Measurements from ENCODE around the gene PCDH1. TPM values are rescaled to one million over a fixed set of nuclear protein-coding genes. Genes with fewer than 3 reads are reported as not detected.
A peak's percentile ranks its signal among the peaks of the same experiment; 100 is the strongest.

PCDH1 gene
- total RNA-seq, 1 donor from 2014 or later: not detected

DNA sequence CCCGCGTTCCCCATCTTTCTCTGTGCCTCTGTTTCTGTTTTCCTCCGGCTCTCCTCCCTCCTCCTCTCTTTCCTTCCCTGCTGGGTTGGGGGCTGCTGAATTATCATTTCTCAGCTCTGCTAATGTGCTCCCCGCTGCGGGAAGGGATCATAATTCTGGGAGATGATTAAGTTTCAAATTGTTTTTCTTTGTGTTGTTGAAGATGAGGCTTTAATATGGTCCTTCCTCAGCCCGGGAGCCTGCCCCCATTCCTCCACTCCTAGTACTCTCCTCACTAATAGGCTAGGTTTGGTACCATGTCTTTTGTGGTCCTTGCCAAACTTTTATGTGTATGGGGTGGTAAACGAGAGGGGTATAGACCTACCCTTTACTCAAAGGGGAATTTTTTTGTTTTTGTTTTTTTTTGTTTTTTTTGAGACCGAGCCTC, 5.7 kb upstream of the PCDH1 start:
- Mint-ChIP-seq H3K36me3 (ENCODE audit: low read depth) (no peaks in the 10 kb centered on the region), H3K27me3 (ENCODE audit: low read depth) (peaks cover 63% of the 10 kb centered on the region), H3K9me3 (no peaks in the 10 kb centered on the region), H3K4me1 (ENCODE audit: low read depth) (peaks cover 5% of the 10 kb centered on the region), H3K4me3 (ENCODE audit: low read depth) (no peak overlapping the region), H3K27ac (no peak overlapping the region)
- no peak for DNase-seq (ENCODE audit: low spot score)
- intact Hi-C loops (cut with micrococcal nuclease): no loop called here

GRCh38 chr5:141883184-141883891, 5.1 kb upstream of the PCDH1 start:
- H3K4me3 Mint-ChIP-seq (ENCODE audit: low read depth): no peak overlapping the region
- intact Hi-C loops (cut with micrococcal nuclease): no loop called here
- no peaks in the 10 kb centered on the region for H3K9me3 Mint-ChIP-seq
- DNase-seq (ENCODE audit: low spot score): no peak
- H3K36me3 Mint-ChIP-seq (ENCODE audit: low read depth): no peaks in the 10 kb centered on the region
- H3K4me1 Mint-ChIP-seq (ENCODE audit: low read depth): peaks cover 8% of the 10 kb centered on the region
- H3K27ac Mint-ChIP-seq: no peak overlapping the region
- H3K27me3 Mint-ChIP-seq (ENCODE audit: low read depth): peaks cover 68% of the 10 kb centered on the region

DNA sequence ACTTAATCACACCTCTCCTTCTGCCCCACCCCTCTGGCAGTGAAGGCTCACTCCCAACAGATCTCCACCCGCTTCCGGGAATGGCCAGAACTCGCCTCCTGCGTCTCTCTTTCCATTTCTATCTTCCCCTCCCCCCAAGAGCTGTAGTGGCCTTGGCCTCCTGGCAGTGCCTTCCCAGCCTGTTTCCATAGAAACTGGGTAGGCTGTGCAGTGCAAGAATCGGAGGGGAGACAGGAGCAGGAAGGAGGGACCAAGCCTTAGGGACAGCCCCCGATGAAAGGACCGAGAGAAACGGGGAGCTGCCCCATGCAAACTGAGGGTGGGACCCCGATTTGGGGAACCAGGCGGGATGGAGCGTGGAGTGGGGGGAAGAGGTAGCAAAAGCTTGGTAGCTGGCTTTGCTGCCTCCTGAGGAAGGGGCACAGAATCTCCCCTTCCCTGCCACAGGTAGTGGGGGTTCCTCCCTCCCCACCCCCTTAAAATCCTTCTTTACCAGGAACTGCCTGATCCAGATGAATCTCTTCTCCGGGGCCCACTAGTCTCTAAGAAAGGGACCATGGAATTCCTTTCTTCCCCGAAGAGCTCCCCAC, 4.5 kb upstream of the PCDH1 start:
- no peak for DNase-seq (ENCODE audit: low spot score)
- no peaks in the 10 kb centered on the region for H3K36me3 Mint-ChIP-seq (ENCODE audit: low read depth)
- intact Hi-C loops (cut with micrococcal nuclease): no loop called here
- peaks cover 68% of the 10 kb centered on the region for H3K27me3 Mint-ChIP-seq (ENCODE audit: low read depth)
- H3K9me3 Mint-ChIP-seq: no peaks in the 10 kb centered on the region
- H3K4me3 Mint-ChIP-seq (ENCODE audit: low read depth): no peak overlapping the region
- H3K4me1 Mint-ChIP-seq (ENCODE audit: low read depth): peaks cover 8% of the 10 kb centered on the region
- no peak overlapping the region for H3K27ac Mint-ChIP-seq

- DNase-seq (ENCODE audit: low spot score): no peak
- Mint-ChIP-seq H3K27ac (no peak overlapping the region), H3K27me3 (ENCODE audit: low read depth) (peaks cover 74% of the 10 kb centered on the region), H3K9me3 (no peaks in the 10 kb centered on the region), H3K36me3 (ENCODE audit: low read depth) (no peaks in the 10 kb centered on the region), H3K4me3 (ENCODE audit: low read depth) (no peak overlapping the region), H3K4me1 (ENCODE audit: low read depth) (peaks cover 14% of the 10 kb centered on the region)
- intact Hi-C loops (cut with micrococcal nuclease): no loop called here
These were observed 3.7 kb upstream of the PCDH1 start for GRCh38 chr5:141881886-141882285.

DNA sequence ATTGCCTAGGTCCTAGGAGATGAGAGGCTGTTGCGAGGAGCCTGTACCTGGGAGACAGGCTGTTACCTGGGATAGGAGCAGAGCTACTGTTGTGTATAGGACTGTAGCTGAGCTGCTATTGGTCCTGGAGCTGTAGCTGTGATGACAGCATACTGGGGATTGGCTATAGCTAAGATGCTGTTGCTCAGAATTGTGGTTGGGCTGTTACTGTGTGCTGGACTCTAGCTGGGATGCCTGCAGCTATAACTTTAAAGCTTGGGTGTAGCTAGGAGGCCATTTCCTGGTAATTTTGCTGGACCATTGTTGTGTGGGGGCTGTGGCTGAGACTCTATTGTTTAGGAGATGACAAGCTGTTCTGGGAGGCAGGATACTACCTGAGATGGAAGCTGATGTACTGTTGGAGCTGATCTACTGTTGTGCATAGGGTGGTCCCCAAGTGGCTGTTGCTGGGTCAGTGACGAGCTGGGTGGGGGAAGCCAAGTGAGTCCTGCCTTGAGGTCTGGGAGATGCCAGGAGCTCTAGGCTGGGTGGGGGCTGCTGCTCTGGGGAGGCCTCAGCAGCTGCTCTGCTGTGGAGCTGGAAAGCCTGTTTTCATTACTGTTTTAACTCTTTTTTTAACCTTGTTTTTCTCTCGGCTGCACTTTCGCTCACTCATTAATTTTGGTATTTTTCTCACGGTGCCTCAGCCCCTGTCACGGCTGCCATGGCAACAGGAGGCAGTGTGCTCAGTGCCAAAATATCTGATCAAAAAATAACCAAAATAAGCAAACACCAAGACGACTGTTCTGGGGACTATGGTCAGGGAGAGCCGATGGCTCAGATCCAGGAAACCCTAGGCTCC, 3.0 kb upstream of the PCDH1 start:
- H3K27me3 Mint-ChIP-seq (ENCODE audit: low read depth): peaks cover 75% of the 10 kb centered on the region
- intact Hi-C loops (cut with micrococcal nuclease): no loop called here
- DNase-seq (ENCODE audit: low spot score): no peak
- no peak overlapping the region for H3K27ac Mint-ChIP-seq
- H3K4me1 Mint-ChIP-seq (ENCODE audit: low read depth): peaks cover 14% of the 10 kb centered on the region
- H3K9me3 Mint-ChIP-seq: no peaks in the 10 kb centered on the region
- H3K36me3 Mint-ChIP-seq (ENCODE audit: low read depth): no peaks in the 10 kb centered on the region
- no peak overlapping the region for H3K4me3 Mint-ChIP-seq (ENCODE audit: low read depth)

GRCh38 chr5:141879941-141880738, 1.9 kb upstream of the PCDH1 start:
- Mint-ChIP-seq H3K27ac (no peak overlapping the region), H3K9me3 (no peaks in the 10 kb centered on the region), H3K4me1 (ENCODE audit: low read depth) (peaks cover 14% of the 10 kb centered on the region), H3K27me3 (ENCODE audit: low read depth) (peaks cover 75% of the 10 kb centered on the region), H3K36me3 (ENCODE audit: low read depth) (no peaks in the 10 kb centered on the region), H3K4me3 (ENCODE audit: low read depth) (no peak overlapping the region)
- DNase-seq (ENCODE audit: low spot score): no peak
- intact Hi-C loops (cut with micrococcal nuclease): loop anchor here (1.0 to 2.0 kb wide), 5 partner anchors 35 to 215 kb away; no protein-coding TSS in a partner anchor

DNA sequence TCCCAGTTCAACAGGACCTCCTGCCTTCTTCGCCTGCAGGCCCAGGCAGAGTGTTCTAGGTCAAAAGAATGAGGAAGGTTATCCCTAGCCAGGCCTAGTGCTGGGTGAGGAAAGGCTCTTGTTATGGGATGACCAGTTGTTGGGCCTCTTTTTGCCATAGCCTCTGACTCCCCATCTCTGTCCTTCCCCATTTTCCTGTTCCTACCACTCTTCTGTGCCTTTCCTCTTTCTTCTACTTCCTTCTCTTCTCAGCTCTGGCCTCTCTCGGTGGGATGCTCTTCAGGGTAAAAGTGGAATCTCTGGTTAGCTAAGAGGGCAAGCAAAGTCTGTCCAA, 1.2 kb upstream of the PCDH1 start:
- H3K4me3 Mint-ChIP-seq (ENCODE audit: low read depth): no peak overlapping the region

GRCh38 chr5:141878711-141879425, 658 bp upstream of the PCDH1 start:
- Mint-ChIP-seq H3K36me3 (ENCODE audit: low read depth) (no peaks in the 10 kb centered on the region), H3K4me3 (ENCODE audit: low read depth) (peak overlapping the region; percentile 78), H3K9me3 (no peaks in the 10 kb centered on the region), H3K27me3 (ENCODE audit: low read depth) (peaks cover 76% of the 10 kb centered on the region), H3K27ac (peak overlapping the region; percentile 1), H3K4me1 (ENCODE audit: low read depth) (peaks cover 14% of the 10 kb centered on the region)
- peak; percentile 77 for DNase-seq (ENCODE audit: low spot score)
- intact Hi-C loops (cut with micrococcal nuclease): loop anchor here (1.0 to 2.0 kb wide), 5 partner anchors 34 to 214 kb away; no protein-coding TSS in a partner anchor

More for the DNA sequence above, 1.2 kb upstream of the PCDH1 start:
- H3K9me3 Mint-ChIP-seq: no peaks in the 10 kb centered on the region
- no peak overlapping the region for H3K27ac Mint-ChIP-seq
- DNase-seq (ENCODE audit: low spot score): no peak
- H3K36me3 Mint-ChIP-seq (ENCODE audit: low read depth): no peaks in the 10 kb centered on the region
- peaks cover 75% of the 10 kb centered on the region for H3K27me3 Mint-ChIP-seq (ENCODE audit: low read depth)
- H3K4me1 Mint-ChIP-seq (ENCODE audit: low read depth): peaks cover 14% of the 10 kb centered on the region
- intact Hi-C loops (cut with micrococcal nuclease): loop anchor here (1.0 to 2.0 kb wide), 5 partner anchors 35 to 214 kb away; no protein-coding TSS in a partner anchor

DNA sequence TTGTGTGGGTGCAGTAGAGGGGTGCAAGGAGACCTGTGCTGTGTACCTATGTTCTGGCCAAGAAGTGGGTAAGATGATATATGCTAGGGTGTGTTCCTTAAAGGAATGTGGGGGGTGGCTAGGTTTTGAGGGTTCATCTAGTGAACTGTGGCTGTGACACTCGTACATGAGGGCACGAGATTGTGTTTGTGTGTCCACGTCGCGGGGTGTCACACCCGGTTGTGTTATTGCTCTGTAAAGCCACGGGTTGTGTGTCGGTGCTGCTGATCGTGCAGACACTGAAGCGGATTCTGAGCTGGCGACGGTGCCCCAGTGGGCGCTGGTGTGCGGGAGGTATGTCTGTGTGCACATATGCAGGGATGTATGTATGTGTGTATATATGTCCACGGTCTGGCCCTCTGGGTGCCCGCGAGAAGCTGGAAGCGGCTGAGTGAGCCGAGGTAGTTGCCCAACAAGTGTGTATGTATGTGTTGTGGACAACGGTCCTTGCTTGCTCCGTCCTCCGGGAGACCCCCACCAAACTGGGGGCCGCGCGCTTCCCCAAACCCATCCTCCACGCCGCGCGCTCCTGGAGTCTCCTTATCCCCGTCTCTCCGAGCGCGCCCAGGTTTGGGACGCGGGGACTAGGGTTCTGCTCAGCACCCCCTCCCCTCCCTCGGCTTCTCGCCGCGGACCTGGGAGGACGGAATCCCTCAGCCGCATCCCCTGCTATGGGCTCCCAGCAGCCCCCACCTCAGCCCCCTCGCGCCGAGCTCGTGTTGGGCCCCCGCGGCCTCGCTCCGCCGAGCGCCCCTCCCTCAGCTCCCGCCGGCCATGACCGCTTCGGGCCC, 639 bp downstream of the PCDH1 start:
- intact Hi-C loops (cut with micrococcal nuclease): loop anchor here (2.0 kb wide), 1 partner anchor 33 kb away; no protein-coding TSS in a partner anchor
- peaks cover 78% of the 10 kb centered on the region for H3K27me3 Mint-ChIP-seq (ENCODE audit: low read depth)
- DNase-seq (ENCODE audit: low spot score): no peak
- peaks cover 14% of the 10 kb centered on the region for H3K4me1 Mint-ChIP-seq (ENCODE audit: low read depth)
- H3K27ac Mint-ChIP-seq: no peak overlapping the region
- H3K36me3 Mint-ChIP-seq (ENCODE audit: low read depth): no peaks in the 10 kb centered on the region
- H3K9me3 Mint-ChIP-seq: no peaks in the 10 kb centered on the region
- H3K4me3 Mint-ChIP-seq (ENCODE audit: low read depth): peak overlapping the region; percentile 41

GRCh38 chr5:141876628-141877355, 1.4 kb downstream of the PCDH1 start:
- intact Hi-C loops (cut with micrococcal nuclease): no loop called here
- Mint-ChIP-seq H3K4me1 (ENCODE audit: low read depth) (peaks cover 14% of the 10 kb centered on the region), H3K9me3 (no peaks in the 10 kb centered on the region), H3K36me3 (ENCODE audit: low read depth) (no peaks in the 10 kb centered on the region), H3K27ac (no peak overlapping the region), H3K4me3 (ENCODE audit: low read depth) (peak overlapping the region; percentile 41), H3K27me3 (ENCODE audit: low read depth) (peaks cover 77% of the 10 kb centered on the region)
- DNase-seq (ENCODE audit: low spot score): no peak

All from activated T-helper 2 cell treated with anti-CD3 and anti-CD28 coated beads, Interferon-gamma antibody, Interleukin-2, Interleukin-4, amounts not matched to agents 10 μg/mL and 5 μg/mL and 100 μg/mL, durations not matched to agents 14 hours and 24 hours and 36 hours (primary cell).